ENCODE measurements around the gene TCP11L1. TPM values are rescaled to one million over a fixed set of nuclear protein-coding genes. Genes with fewer than 3 reads are reported as not detected.

Gene TCP11L1
- total RNA-seq, 4 donors from 2014 or later, result 19.5 to 53.4 (median 26.8) TPM

DNA sequence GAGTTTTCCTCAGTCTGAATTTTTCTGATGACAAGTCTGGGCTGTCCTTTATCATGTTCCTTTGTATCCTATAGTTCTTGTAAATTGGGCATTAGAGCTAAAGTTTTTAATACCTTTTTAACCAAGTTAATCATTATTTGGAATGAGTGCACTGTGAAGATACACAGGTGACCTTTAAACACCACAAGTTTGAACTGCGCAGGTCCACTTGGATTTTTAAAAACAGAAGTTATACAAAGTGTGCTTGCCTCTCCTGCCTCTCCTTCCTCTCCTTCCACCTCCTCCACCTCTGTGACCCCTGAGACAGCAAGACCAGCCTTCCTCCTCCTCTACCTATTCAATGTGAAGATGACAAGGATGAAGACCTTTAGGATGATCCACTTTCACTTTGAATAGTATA, 4.4 kb upstream of the TCP11L1 start:
- no peak overlapping the region for H3K4me3 ChIP-seq (ENCODE audit: low read depth, poor library complexity, severe bottlenecking)
- TF ChIP-seq, protein P1, sequence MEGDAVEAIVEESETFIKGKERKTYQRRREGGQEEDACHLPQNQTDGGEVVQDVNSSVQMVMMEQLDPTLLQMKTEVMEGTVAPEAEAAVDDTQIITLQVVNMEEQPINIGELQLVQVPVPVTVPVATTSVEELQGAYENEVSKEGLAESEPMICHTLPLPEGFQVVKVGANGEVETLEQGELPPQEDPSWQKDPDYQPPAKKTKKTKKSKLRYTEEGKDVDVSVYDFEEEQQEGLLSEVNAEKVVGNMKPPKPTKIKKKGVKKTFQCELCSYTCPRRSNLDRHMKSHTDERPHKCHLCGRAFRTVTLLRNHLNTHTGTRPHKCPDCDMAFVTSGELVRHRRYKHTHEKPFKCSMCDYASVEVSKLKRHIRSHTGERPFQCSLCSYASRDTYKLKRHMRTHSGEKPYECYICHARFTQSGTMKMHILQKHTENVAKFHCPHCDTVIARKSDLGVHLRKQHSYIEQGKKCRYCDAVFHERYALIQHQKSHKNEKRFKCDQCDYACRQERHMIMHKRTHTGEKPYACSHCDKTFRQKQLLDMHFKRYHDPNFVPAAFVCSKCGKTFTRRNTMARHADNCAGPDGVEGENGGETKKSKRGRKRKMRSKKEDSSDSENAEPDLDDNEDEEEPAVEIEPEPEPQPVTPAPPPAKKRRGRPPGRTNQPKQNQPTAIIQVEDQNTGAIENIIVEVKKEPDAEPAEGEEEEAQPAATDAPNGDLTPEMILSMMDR (IDR thresholded peaks at IDR 0.05), result no peak
- TF ChIP-seq POLR2A (IDR thresholded peaks at IDR 0.05), result no peak
- WGBS, 2 donors, result 89 to 98% methylated on average over 1 of the region's 1 CpG
- intact Hi-C loops (cut with DNase I; ENCODE audit: low total_unique reads), result no loop called here
- no peak for DNase-seq (ENCODE audit: low spot score in 2 of 2)

DNA sequence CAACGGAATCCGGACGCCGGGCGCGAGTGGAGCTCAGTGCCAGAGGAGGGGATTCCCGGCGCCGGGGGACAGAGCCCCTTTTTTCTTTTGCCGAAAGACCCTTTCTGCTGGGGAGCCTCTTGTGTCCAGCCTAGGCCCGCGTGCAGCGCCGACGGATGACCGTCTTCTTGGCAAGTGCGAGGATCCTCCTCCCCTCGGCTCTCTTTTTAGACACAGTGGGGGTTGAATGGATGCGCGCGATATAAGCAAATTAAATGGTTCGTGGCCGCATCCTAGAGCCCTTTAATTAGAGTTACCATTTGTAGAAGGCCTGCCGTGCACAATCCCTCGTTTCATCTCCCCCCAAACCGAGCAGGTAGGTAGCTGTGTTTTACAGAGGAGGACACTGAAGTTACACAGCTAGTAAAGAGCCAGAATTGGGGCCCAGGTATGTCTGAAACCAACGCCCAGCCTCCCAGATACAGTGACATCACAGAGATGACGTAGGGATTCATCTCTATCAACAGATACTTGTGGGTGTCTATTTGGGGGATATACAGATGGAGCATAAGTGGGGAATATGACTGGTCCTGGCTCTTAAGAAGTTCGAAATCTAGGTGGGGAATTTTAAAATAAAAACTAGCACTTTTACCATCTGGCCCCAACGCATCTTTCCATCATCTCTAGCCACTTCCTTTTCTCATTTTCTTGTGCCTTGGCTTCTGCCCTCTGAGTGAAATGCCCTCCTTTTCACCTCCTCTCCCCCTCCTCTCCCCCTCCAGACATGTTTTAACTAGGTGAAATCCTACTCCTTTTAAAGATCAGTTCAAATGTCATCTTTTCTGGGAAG, 875 bp downstream of the TCP11L1 start:
- intact Hi-C loops (cut with DNase I; ENCODE audit: low total_unique reads), result no loop called here
- DNase-seq (ENCODE audit: low spot score in 2 of 2), result no peak
- H3K4me3 ChIP-seq (ENCODE audit: low read depth, poor library complexity, severe bottlenecking), result peak overlapping the region; percentile 79
- no peak for TF ChIP-seq POLR2A (IDR thresholded peaks at IDR 0.05)
- TF ChIP-seq, protein P1 (IDR thresholded peaks at IDR 0.05), result no peak
- WGBS, 2 donors, result 2 to 3% methylated on average over 28 to 30 of the region's 30 CpGs

DNA sequence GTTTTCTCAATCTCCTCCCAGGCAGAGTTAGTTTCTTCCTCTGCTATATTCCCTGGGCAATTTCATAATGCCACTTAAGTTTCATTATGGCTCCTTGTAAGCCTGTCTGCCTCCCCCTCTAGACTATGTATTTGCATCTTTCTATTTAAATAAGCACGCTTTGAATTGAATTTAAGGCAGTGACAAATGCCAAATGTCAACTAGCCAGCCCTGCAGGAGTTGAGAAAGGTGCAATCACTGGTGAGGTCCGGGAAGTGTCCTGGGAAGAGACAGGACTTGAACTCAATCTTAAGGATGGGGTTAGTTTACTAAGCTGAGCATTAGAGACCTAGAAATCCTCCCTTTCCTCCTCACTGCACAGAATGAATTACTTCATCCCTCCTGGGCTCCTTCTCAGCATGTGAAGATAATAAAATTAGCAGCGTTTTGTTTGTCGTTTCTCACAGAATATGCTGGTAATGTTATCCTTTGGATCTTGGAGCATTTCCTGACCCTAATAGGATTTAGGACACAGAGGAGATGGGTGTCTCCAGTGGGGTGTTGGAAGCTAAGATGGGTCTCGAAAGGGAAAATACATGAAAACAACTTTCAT, 1.6 kb downstream of the TCP11L1 start:
- TF ChIP-seq, protein P1 (IDR thresholded peaks at IDR 0.05), result no peak
- no peak for TF ChIP-seq POLR2A (IDR thresholded peaks at IDR 0.05)
- intact Hi-C loops (cut with DNase I; ENCODE audit: low total_unique reads), result no loop called here
- H3K4me3 ChIP-seq (ENCODE audit: low read depth, poor library complexity, severe bottlenecking), result no peak overlapping the region
- no peak for DNase-seq (ENCODE audit: low spot score in 2 of 2)
- WGBS, 2 donors, result 45 to 53% methylated on average over 5 of the region's 5 CpGs

DNA sequence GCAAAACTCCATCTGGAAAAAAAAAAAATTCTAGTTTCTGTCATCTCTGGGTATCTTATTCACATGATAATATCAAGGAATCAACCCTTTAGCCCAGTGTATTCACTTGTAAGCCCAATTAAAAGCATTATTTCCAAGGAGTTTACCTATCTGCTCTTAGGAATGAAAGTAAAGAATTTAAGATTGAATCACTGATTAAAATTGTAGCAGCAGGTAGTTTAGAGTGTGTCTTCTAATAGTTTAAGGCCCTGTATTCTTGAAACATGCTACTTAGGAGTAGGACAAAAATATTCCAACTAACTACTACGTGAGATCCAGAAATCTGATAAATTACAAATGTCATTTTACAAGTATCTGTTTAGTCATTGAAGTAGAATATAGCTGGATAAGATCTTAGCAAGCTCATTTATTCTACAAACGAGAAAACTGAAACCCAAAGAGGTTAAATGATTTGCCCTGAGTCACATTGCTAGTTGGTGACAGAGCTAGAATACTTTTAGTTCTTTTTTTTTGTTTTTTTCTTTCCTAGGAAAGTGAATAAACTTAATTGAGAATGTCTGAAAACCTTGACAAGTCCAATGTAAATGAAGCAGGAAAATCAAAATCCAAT, 4.0 kb downstream of the TCP11L1 start:
- TF ChIP-seq, protein P1 (IDR thresholded peaks at IDR 0.05), result no peak
- TF ChIP-seq POLR2A (IDR thresholded peaks at IDR 0.05), result no peak
- 57 to 62% methylated on average over 2 of the region's 2 CpGs for WGBS, 2 donors
- no peak for DNase-seq (ENCODE audit: low spot score in 2 of 2)
- H3K4me3 ChIP-seq (ENCODE audit: low read depth, poor library complexity, severe bottlenecking), result no peak overlapping the region
- intact Hi-C loops (cut with DNase I; ENCODE audit: low total_unique reads), result no loop called here

DNA sequence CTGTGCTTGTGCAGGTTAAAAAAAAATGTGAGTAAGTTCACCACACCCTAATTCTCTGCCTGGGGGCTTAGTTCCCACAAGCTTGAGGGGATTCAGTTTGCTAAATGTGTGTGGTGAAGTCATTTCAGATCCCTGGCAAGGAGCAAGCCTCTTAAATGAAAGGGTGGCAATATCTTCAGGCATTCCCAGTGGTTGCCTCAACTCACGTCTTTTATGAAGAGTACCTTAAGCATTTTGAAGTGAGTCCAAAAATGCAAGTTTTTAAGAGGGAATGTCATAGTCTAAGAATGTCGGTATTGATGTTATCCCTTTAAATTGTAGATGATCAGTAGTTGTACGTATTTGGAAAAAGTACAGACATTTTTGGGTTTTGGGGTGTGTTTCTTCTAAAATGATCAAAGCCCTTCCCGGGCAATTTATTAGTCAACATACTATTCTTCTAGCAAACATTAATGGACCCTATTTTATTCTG, 4.9 kb downstream of the TCP11L1 start:
- intact Hi-C loops (cut with DNase I; ENCODE audit: low total_unique reads), result no loop called here
- TF ChIP-seq, protein P1 (IDR thresholded peaks at IDR 0.05), result no peak
- no peak for TF ChIP-seq POLR2A (IDR thresholded peaks at IDR 0.05)
- WGBS, 2 donors, result 59 to 65% methylated on average over 4 of the region's 4 CpGs
- DNase-seq (ENCODE audit: low spot score in 2 of 2), result peak in 1 of 2 donors; percentile 58
- no peak overlapping the region for H3K4me3 ChIP-seq (ENCODE audit: low read depth, poor library complexity, severe bottlenecking)
